H1 (cell line): Measurements from ENCODE around the gene MVD. TPM values are rescaled to one million over a fixed set of nuclear protein-coding genes. Genes with fewer than 3 reads are reported as not detected.

ENCODE experiments used
- CBX8 ChIP-seq: fragments of 300-800, 300-1000 bp; sonication (generic); IDR thresholded peaks from 2 replicates; pipeline ENCODE4 v1.7.1; 2016; ENCODE audit warnings: low read depth, low read length, borderline replicate concordance
- CEBPB ChIP-seq: IDR thresholded peaks from 2 replicates; pipeline ENCODE4 v1.6.1; 2012; ENCODE audit warnings: low read depth, low read length
- CHD2 ChIP-seq: IDR thresholded peaks from 2 replicates; pipeline ENCODE4 v1.6.1; 2012; ENCODE audit warnings: low read length, improper control_type of control experiment
- CREB1 ChIP-seq: IDR thresholded peaks from 2 replicates; pipeline ENCODE4 v1.6.1; 2012; ENCODE audit warnings: inconsistent platforms
- EZH2 ChIP-seq: fragments of 200-600 bp; sonication (generic); IDR thresholded peaks from 2 replicates; pipeline ENCODE4 v1.7.1; 2012; ENCODE audit warnings: low read depth, mild to moderate bottlenecking, moderate library complexity, low read length, inconsistent platforms; ENCODE audit not compliant: severe bottlenecking
- GTF2F1 ChIP-seq: IDR thresholded peaks from 2 replicates; pipeline ENCODE4 v1.6.1; 2012; ENCODE audit warnings: low read depth, low read length, improper control_type of control experiment, borderline replicate concordance
- HDAC6 ChIP-seq: IDR thresholded peaks from one replicate; pipeline ENCODE4 v1.7.1; 2012; ENCODE audit warnings: low read depth, mild to moderate bottlenecking, inconsistent platforms, low read length, moderate library complexity
- JUND ChIP-seq: IDR thresholded peaks from 2 replicates; pipeline ENCODE4 v1.6.1; 2011; ENCODE audit warnings: mild to moderate bottlenecking, improper control_type of control experiment, low read length
- KDM5A ChIP-seq: fragments of 200-600 bp; IDR thresholded peaks from 2 replicates; pipeline ENCODE4 v1.7.1; 2012; ENCODE audit warnings: mild to moderate bottlenecking, low read length, inconsistent platforms, mixed read lengths
- MAFK ChIP-seq: IDR thresholded peaks from 2 replicates; pipeline ENCODE4 v1.6.1; 2012; ENCODE audit warnings: low read depth, mild to moderate bottlenecking, improper control_type of control experiment, low read length
- POLR2AphosphoS5 ChIP-seq: IDR thresholded peaks from 2 replicates; pipeline ENCODE4 v1.6.1; 2011; ENCODE audit warnings: low read depth, low read length
- POU5F1 ChIP-seq: IDR thresholded peaks from 2 replicates; pipeline ENCODE4 v1.6.1; 2011; ENCODE audit warnings: low read depth, mild to moderate bottlenecking, low read length, moderate library complexity
- RAD21 ChIP-seq, 2 experiments: IDR thresholded peaks in 1 of 2; conservative IDR thresholded peaks in 1 of 2; 2 replicates each; pipeline ENCODE4 v1.6.1; 2011; ENCODE audit warnings: low read depth in 2 of 2, low read length in 2 of 2, improper control_type of control experiment in 1 of 2, inconsistent platforms in 1 of 2, mild to moderate bottlenecking in 1 of 2, moderate library complexity in 1 of 2
- RBBP5 ChIP-seq: IDR thresholded peaks from 2 replicates; pipeline ENCODE4 v1.7.1; 2012; ENCODE audit warnings: low read depth, mild to moderate bottlenecking, inconsistent platforms, low read length, moderate library complexity, borderline replicate concordance
- RFX5 ChIP-seq: IDR thresholded peaks from 2 replicates; pipeline ENCODE4 v1.6.1; 2011; ENCODE audit warnings: low read depth, low read length, improper control_type of control experiment, borderline replicate concordance
- SAP30 ChIP-seq: fragments of 300-600 bp; sonication (generic); IDR thresholded peaks from 2 replicates; pipeline ENCODE4 v1.7.1; 2012; ENCODE audit warnings: low read length, moderate library complexity, mild to moderate bottlenecking, inconsistent platforms; ENCODE audit not compliant: insufficient read depth, insufficient replicate concordance
- SIRT6 ChIP-seq: IDR thresholded peaks from one replicate; pipeline ENCODE4 v1.7.1; 2012; ENCODE audit warnings: low read length, inconsistent platforms
- SP2 ChIP-seq: IDR thresholded peaks from 2 replicates; pipeline ENCODE4 v1.6.1; 2012; ENCODE audit warnings: mild to moderate bottlenecking, low read length, inconsistent platforms
- SUZ12 ChIP-seq: fragments of 200-600 bp; sonication (generic); IDR thresholded peaks from 2 replicates; pipeline ENCODE4 v1.6.1; 2012; ENCODE audit warnings: mild to moderate bottlenecking, inconsistent platforms, low read length, moderate library complexity, mixed read lengths
- TAF7 ChIP-seq: optimal IDR thresholded peaks from 2 replicates; pipeline ENCODE3; 2011; ENCODE audit warnings: low read depth, mild to moderate bottlenecking, inconsistent platforms, low read length, moderate library complexity, borderline replicate concordance
- TEAD4 ChIP-seq: IDR thresholded peaks from 2 replicates; pipeline ENCODE4 v1.6.1; 2012; ENCODE audit warnings: low read depth, low read length, inconsistent platforms, mixed read lengths
- polyA plus RNA-seq, 7 experiments: library from polyadenylated mRNA; depleted of rRNA in 3 of 7; stranded (reverse) in 5 of 7; unstranded in 2 of 7; fragments of >200 nt in 5 of 7; fragments of 200-250 nt in 2 of 7; gene quantifications; 1 replicate in 5 of 7; 2 replicates in 1 of 7; 4 replicates in 1 of 7; pipeline versions ENCODE4 v1.2.1 to v1.2.3, GENCODE V29; 2011 to 2013; ENCODE audit warnings: missing spikeins in 2 of 7, mixed read lengths in 2 of 7
- total RNA-seq: library from RNA; stranded (reverse); fragmentation: NEBNext Ultra II Directional; extraction: Animal tissue kit (Norgen Biotek cat#: 25700); gene quantifications from 2 replicates; pipeline ENCODE4 v1.2.1, GENCODE V29; 2021
- TF ChIP-seq, protein P1 (sequence below): IDR thresholded peaks from 2 replicates; pipeline ENCODE4 v1.6.1; 2012; ENCODE audit warnings: low read length, inconsistent platforms

Gene MVD
- total and polyA plus RNA-seq, 2 of the 8 experiments (the other 6 are each of a cell fraction or from before 2014, with no cell fraction given) = 47.2 to 77.3 TPM

GRCh38 chr16:88672776-88673175 is 9.9 kb upstream of the MVD start (continued):
- TF ChIP-seq CBX8 (no peak), JUND (no peak), CEBPB (no peak), SIRT6 (no peak), SP2 (no peak), CHD2 (no peak), GTF2F1 (no peak), POU5F1 (no peak), POLR2AphosphoS5 (no peak), EZH2 (no peak), HDAC6 (no peak), TEAD4 (0 out of 2 replicates have a peak, but pooled peaks have one; percentile 43), RBBP5 (no peak), KDM5A (no peak), RFX5 (no peak), TAF7 (no peak), CREB1 (0 out of 2 replicates have a peak, but pooled peaks have one; percentile 30), SUZ12 (no peak), RAD21 (IDR thresholded peaks at IDR 0.05 in 1 of 2, conservative IDR thresholded peaks at IDR 0.05 in 1 of 2; ENCODE audit: low read depth in 2 of 2, low read length in 2 of 2) (peak; percentile 50 to 60), MAFK (no peak), SAP30 (no peak)
- TF ChIP-seq, protein P1, sequence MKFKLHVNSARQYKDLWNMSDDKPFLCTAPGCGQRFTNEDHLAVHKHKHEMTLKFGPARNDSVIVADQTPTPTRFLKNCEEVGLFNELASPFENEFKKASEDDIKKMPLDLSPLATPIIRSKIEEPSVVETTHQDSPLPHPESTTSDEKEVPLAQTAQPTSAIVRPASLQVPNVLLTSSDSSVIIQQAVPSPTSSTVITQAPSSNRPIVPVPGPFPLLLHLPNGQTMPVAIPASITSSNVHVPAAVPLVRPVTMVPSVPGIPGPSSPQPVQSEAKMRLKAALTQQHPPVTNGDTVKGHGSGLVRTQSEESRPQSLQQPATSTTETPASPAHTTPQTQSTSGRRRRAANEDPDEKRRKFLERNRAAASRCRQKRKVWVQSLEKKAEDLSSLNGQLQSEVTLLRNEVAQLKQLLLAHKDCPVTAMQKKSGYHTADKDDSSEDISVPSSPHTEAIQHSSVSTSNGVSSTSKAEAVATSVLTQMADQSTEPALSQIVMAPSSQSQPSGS = no peak
